ENCODE results near the gene IKBKG. TPM values are rescaled to one million over a fixed set of nuclear protein-coding genes. Genes with fewer than 3 reads are reported as not detected.
"Not testable (repeated sequence)": the region's sequence is repeated elsewhere in the genome, so short reads cannot be mapped to it uniquely, and the experiment has no call there.

The IKBKG gene
- total RNA-seq, 1 experiment from 2014 or later = 29.3 TPM

DNA sequence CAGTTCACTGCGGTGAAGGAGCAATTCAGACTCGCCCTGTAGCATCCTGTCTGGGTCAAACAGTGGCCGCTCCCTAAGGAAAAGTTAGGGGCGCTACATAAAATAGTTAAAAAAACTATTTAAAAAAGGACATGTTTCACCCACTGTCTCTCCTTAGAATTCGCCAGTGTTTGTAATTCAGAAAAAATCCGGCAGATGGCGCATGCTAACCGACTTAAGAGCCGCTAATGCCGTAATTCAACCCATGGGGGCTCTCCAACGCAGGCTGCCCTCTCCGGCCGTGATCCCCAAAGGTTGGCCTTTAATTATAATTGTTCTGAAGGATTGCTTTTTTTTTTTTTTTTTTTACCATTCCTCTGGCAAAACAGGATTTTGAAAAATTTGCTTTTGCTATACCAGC, 43.0 kb downstream of the IKBKG start:
- H3K36me3 ChIP-seq (ENCODE audit: control insufficient read depth, insufficient read depth, low read length); H3K9me3 ChIP-seq; H3K4me3 ChIP-seq (ENCODE audit: low read depth, low read length); H3K9me3 Mint-ChIP-seq (ENCODE audit: unreplicated experiment); intact Hi-C loops (cut with micrococcal nuclease; ENCODE audit: unreplicated experiment); BruUV-seq (replicated peaks); H3K27ac Mint-ChIP-seq (ENCODE audit: unreplicated experiment); CTCF ChIA-PET; H3K27me3 ChIP-seq (replicated peaks; ENCODE audit: control insufficient read depth, insufficient read depth, low read length); H3K4me1 Mint-ChIP-seq (ENCODE audit: low read depth, unreplicated experiment); DNase-seq; H3K4me1 ChIP-seq; H3K27me3 Mint-ChIP-seq (ENCODE audit: insufficient read depth, unreplicated experiment); H3K4me3 Mint-ChIP-seq (ENCODE audit: unreplicated experiment); POLR2A ChIA-PET; H3K36me3 Mint-ChIP-seq (ENCODE audit: insufficient read depth, unreplicated experiment): not testable (repeated sequence)

DNA sequence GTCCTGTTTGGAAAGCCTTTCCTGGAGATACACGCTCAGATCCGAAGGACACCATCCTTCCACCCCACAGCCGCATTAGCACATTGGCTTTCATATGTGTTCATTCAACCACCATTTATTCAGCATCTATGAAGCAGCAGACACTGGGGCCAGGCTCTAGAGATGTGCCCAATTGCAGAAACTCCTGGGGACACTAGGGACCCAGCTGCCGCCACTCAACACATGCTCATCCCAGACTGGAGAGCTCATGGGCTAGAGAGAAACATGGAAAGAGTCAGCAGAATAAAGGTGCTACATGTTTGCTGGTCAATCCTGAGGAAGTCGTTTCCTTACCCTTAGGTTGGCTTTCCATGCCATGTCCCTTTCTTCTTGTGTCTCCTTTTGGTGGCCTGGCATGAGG, 45.1 kb downstream of the IKBKG start:
- no peak for DNase-seq
- Mint-ChIP-seq H3K9me3 (ENCODE audit: unreplicated experiment) (peaks cover 10% of the 10 kb centered on the region), H3K4me1 (ENCODE audit: low read depth, unreplicated experiment) (no peaks in the 10 kb centered on the region), H3K4me3 (ENCODE audit: unreplicated experiment) (no peak overlapping the region), H3K27ac (ENCODE audit: unreplicated experiment) (no peak overlapping the region), H3K27me3 (ENCODE audit: insufficient read depth, unreplicated experiment) (peaks cover 3% of the 10 kb centered on the region), H3K36me3 (ENCODE audit: insufficient read depth, unreplicated experiment) (no peaks in the 10 kb centered on the region)
- CTCF ChIA-PET = no interaction called here
- intact Hi-C loops (cut with micrococcal nuclease; ENCODE audit: unreplicated experiment) = no loop called here
- BruUV-seq (replicated peaks) = no TSS peak
- TF ChIP-seq, protein P1, sequence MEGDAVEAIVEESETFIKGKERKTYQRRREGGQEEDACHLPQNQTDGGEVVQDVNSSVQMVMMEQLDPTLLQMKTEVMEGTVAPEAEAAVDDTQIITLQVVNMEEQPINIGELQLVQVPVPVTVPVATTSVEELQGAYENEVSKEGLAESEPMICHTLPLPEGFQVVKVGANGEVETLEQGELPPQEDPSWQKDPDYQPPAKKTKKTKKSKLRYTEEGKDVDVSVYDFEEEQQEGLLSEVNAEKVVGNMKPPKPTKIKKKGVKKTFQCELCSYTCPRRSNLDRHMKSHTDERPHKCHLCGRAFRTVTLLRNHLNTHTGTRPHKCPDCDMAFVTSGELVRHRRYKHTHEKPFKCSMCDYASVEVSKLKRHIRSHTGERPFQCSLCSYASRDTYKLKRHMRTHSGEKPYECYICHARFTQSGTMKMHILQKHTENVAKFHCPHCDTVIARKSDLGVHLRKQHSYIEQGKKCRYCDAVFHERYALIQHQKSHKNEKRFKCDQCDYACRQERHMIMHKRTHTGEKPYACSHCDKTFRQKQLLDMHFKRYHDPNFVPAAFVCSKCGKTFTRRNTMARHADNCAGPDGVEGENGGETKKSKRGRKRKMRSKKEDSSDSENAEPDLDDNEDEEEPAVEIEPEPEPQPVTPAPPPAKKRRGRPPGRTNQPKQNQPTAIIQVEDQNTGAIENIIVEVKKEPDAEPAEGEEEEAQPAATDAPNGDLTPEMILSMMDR (IDR thresholded peaks at IDR 0.05; ENCODE audit: insufficient read depth in 1 of 2, low read depth in 1 of 2, low read length in 1 of 2, severe bottlenecking in 1 of 2, unreplicated experiment in 1 of 2) = no peak
- Histone ChIP-seq H3K36me3 (ENCODE audit: control insufficient read depth, insufficient read depth, low read length) (no peaks in the 10 kb centered on the region), H3K27me3 (replicated peaks; ENCODE audit: control insufficient read depth, insufficient read depth, low read length) (no peaks in the 10 kb centered on the region), H3K4me3 (ENCODE audit: low read depth, low read length) (no peak overlapping the region), H3K4me1 (no peaks in the 10 kb centered on the region), H3K9me3 (no peaks in the 10 kb centered on the region)
- POLR2A ChIA-PET = no interaction called here

DNA sequence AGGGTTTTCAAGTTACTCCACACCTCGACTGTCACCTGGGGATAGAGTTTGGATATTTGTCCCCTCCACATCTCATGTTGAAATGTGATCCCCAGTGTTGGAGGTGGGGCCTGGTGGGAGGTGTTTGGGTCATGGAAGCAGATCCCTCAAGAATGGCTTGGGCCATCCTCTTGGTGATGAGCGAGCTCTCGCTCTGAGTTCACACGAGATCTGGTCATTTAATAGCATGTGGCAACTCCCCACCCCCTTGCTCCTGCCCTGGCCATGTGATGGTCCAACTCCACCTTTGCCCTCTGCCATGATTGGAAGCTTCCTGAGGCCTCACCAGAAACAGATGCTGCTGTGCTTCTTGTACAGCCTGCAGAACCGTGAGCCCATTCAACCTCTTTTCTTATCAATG, 45.8 kb downstream of the IKBKG start:
- Histone ChIP-seq H3K27me3 (replicated peaks; ENCODE audit: control insufficient read depth, insufficient read depth, low read length) (no peaks in the 10 kb centered on the region), H3K36me3 (ENCODE audit: control insufficient read depth, insufficient read depth, low read length) (no peaks in the 10 kb centered on the region), H3K4me3 (ENCODE audit: low read depth, low read length) (no peak overlapping the region), H3K4me1 (no peaks in the 10 kb centered on the region), H3K9me3 (no peaks in the 10 kb centered on the region)
- Mint-ChIP-seq H3K36me3 (ENCODE audit: insufficient read depth, unreplicated experiment) (no peaks in the 10 kb centered on the region), H3K4me1 (ENCODE audit: low read depth, unreplicated experiment) (no peaks in the 10 kb centered on the region), H3K27me3 (ENCODE audit: insufficient read depth, unreplicated experiment) (peaks cover 3% of the 10 kb centered on the region), H3K27ac (ENCODE audit: unreplicated experiment) (no peak overlapping the region), H3K9me3 (ENCODE audit: unreplicated experiment) (peaks cover 10% of the 10 kb centered on the region), H3K4me3 (ENCODE audit: unreplicated experiment) (no peak overlapping the region)
- DNase-seq = no peak
- TF ChIP-seq, protein P1 (IDR thresholded peaks at IDR 0.05; ENCODE audit: insufficient read depth in 1 of 2, low read depth in 1 of 2, low read length in 1 of 2, severe bottlenecking in 1 of 2, unreplicated experiment in 1 of 2) = no peak
- ChIA-PET CTCF (no interaction called here), POLR2A (no interaction called here)
- intact Hi-C loops (cut with micrococcal nuclease; ENCODE audit: unreplicated experiment) = no loop called here
- no TSS peak for BruUV-seq (replicated peaks)

DNA sequence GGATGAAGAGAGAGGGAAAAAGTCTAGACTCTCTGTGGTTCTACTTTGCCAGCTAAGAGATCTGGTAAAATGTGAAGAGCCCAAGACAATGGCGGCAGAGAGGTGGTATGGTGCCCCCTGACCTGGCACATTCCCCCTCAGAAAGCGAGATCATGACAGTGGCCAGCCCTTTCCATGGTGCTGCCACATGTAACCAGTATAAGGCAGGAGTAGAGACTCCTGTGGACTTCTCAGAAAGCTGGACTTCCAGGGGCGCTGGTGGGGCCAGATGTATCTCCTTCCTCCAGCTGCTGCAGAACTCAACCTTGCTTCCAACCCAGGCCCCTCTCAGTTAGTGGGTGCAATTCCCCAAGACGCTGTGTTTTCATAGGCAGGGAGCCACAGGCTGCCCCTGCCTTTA, 47.1 kb downstream of the IKBKG start:
- no peaks in the 10 kb centered on the region for H3K4me1 ChIP-seq
- ChIA-PET CTCF (no interaction called here), POLR2A (no interaction called here)
- Mint-ChIP-seq H3K27me3 (ENCODE audit: insufficient read depth, unreplicated experiment) (peaks cover 3% of the 10 kb centered on the region), H3K9me3 (ENCODE audit: unreplicated experiment) (peaks cover 10% of the 10 kb centered on the region), H3K4me3 (ENCODE audit: unreplicated experiment) (no peak overlapping the region), H3K4me1 (ENCODE audit: low read depth, unreplicated experiment) (no peaks in the 10 kb centered on the region), H3K36me3 (ENCODE audit: insufficient read depth, unreplicated experiment) (no peaks in the 10 kb centered on the region), H3K27ac (ENCODE audit: unreplicated experiment) (no peak overlapping the region)
- TF ChIP-seq, protein P1 (IDR thresholded peaks at IDR 0.05; ENCODE audit: insufficient read depth in 1 of 2, low read depth in 1 of 2, low read length in 1 of 2, severe bottlenecking in 1 of 2, unreplicated experiment in 1 of 2) = no peak
- H3K9me3 ChIP-seq = no peaks in the 10 kb centered on the region
- H3K27me3 ChIP-seq (replicated peaks; ENCODE audit: control insufficient read depth, insufficient read depth, low read length) = no peaks in the 10 kb centered on the region
- DNase-seq = no peak
- BruUV-seq (replicated peaks) = no TSS peak
- H3K36me3 ChIP-seq (ENCODE audit: control insufficient read depth, insufficient read depth, low read length) = no peaks in the 10 kb centered on the region
- intact Hi-C loops (cut with micrococcal nuclease; ENCODE audit: unreplicated experiment) = no loop called here
- no peak overlapping the region for H3K4me3 ChIP-seq (ENCODE audit: low read depth, low read length)

Measured in Caco-2 (cell line).